HG02943 (cell line): ENCODE results near the gene SBF2.
"Not testable (repeated sequence)": the region's sequence is repeated elsewhere in the genome, so short reads cannot be mapped to it uniquely, and the experiment has no call there.

Experiments used
- ATAC-seq: cut with Tn5 transposase; IDR thresholded peaks from one replicate; pipeline ENCODE4 v1.9.1; 2021; ENCODE audit warnings: mild to moderate bottlenecking, low read depth, moderate library complexity; ENCODE audit not compliant: unreplicated experiment

SBF2 gene

DNA sequence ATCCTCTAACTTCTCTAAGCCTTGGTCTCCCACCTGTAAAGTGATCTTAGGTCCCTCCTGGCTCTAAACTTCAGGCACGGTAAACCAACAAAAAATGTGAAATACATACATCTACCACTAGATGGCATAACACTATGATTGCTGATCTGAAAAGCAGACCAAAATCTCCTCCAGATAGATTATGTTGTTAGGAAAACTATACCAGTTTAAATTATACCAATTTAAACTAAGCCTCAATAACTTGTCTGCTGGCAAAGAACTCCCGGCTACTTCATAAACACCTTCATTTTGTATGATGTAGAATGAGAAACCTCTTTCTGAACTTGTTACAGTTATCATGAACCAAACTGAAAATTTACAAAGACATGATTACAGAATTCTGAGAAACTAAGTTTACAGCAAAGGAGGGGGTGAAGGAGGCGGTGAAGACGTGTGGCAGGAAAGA, 85.9 kb downstream of the SBF2 start:
- no peak for ATAC-seq

GRCh38 chr11:10205928-10206327, 88.1 kb downstream of the SBF2 start:
- no peak for ATAC-seq

GRCh38 chr11:10204021-10204420, 90.0 kb downstream of the SBF2 start:
- ATAC-seq, result no peak

DNA sequence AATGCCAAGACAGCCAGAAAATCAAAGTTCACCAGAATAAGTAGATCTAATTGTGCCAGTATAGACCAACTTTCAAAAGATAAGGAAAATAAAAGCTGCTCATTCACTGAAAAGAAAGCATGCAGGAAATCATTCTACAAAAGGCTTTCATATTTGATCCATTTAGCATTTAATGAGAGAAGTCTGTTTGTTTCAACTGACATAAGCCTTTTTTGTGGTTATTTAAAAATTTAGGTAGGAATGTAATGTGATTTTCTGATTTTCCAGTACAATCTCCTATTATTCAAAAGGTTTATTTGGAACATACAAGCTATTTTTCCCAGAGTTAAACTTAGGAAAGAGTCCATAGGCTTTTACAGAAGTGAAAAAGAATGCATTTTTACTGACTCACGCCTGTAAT, 92.7 kb downstream of the SBF2 start:
- ATAC-seq, result no peak

DNA sequence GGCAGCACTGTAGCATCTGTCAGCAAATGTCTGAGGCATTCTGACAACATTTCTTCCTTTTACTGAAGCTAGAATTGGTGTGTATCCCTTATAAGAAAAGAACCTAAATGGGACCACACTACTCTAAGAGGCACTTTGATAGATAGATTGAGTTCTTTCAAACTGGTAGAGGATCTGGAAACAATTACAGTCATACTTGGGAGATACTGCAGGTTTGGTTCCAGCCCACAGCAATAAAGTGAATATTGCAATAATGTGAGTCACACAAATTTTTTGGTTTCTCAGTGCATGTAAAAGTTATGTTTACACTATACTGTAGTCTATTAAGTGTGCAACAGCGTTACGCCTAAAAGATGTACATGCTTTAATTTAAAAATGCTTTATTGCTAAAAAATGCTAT, 96.9 kb downstream of the SBF2 start:
- no peak for ATAC-seq

DNA sequence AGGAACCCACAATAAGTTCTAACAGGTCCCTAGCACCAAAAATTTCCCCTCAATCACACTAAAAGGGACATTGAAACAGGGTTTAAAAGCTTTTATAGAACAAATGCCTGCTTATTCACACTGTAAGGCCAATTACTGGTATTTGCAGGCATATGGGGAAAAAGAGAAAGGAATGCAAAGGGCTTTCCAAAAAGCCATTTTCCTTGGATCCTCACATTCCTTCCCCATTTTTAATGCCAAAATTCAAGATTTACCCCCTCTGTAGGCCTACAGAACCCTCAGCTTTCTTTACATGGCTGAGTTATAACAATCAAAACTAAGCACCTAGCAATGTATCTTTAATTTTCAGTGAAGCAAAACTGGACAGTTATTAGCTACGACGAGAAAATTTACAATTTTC, 102.0 kb downstream of the SBF2 start:
- ATAC-seq, result no peak

DNA sequence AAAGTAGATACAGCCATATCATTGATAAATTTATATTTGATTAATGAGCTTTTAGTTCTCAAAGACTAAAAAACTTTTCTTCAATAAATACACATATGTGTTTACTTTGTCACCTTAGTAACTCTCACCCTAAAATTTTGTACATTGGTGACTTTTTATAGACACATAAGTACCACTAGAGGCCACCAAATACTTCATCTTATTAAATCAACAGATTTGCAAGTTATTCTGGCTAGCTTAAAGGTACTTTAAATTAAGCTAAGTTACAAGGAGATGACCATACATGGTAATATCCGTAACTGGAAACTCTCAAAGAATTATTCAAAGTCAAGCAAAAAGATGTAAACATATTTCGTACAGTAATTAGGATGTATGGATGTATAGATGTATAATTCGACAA, 112.2 kb downstream of the SBF2 start:
- ATAC-seq, result no peak

GRCh38 chr11:10164621-10165020, 129.4 kb downstream of the SBF2 start:
- no peak for ATAC-seq

DNA sequence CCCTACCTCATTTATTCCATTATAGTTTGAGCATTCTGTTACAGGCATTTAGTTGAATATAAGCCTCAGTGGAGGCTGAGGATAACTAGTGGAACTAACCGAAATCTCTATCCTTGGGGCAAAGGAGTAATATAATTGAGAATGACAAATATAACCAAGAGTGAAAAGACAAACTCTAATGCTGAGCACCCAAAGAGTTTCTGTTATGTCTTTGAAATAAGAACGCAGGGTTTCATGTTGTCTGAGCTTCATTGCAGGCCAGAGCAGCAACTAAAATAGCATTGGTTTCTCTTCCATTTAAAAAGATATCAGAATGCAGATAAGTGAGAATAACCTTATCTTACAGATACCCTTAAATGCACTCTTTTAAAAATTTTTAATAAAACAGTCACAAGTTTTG, 131.8 kb downstream of the SBF2 start:
- ATAC-seq, result no peak

- no peak for ATAC-seq
These were observed 133.7 kb downstream of the SBF2 start for GRCh38 chr11:10160350-10160749.

- ATAC-seq, result no peak
These were observed 135.6 kb downstream of the SBF2 start for GRCh38 chr11:10158461-10158860.

DNA sequence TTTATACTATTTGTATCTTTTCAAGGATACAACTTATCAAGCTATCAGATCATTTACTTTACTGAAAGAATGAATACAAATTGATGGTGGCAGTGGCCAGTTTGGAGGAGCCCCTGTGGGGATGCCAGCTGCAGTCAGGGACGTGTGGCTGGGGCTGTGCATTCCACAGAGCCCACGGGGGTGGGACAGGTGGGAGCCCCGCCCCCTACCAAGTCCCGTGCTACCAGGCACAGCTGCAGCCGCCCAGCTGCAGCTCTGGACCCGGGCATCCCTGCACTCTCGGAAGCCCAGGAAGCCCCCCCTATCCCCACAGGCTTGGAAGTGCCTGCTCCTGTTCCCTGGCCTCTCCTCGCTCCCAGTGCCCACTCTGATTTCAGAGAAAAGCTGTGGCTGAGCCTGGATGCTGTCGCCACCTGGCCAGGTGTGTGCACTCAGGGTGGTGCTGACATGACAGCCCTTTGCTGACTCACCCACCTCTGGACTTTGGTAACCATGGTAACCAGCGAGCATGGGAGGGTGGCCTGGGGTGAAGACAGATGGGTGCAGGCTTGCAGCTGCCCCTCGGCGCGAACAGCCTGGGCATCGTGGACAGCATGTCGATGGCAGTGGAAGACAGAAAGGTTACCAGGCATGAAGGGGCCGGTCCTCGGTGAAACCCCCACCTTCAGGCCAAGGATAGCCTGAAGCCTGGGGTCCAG, 138.1 kb downstream of the SBF2 start:
- ATAC-seq, result no peak

DNA sequence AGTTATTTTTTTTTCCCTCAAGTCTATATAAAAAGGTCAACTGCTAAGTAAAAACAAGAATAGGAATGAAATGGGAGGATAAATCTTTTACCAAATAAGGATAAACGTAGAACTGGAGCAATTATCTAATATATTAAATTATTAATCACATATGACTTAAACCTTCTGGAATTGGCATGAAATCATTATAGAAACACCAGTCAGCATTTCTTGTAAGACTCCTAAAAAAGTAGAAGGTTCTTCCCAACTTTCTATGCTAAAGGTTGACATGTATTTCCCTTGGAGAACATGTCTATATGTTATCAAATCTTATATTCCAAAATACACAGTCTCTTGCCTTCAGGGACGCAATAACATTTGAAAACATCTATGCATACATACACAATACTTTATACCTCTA, 143.2 kb downstream of the SBF2 start:
- no peak for ATAC-seq

DNA sequence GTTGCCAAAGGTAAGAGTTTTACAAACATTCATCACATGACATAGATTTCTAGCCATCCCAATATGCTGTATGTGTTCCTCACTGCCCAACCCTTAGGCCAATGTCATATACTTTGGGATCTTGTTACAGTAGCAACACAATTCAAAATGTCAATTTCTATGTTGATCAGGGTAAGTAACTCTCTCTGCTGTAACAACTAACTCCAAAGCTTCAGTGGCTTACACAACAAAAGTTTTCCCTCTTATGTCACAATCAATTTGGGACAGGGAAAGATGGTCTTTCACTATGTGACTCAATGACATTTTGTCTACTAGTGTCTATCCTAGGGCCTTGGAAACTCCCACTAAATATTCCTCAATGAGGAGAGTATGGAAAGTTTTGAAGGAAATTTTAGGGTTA, 144.5 kb downstream of the SBF2 start:
- no peak for ATAC-seq

GRCh38 chr11:10147195-10147594, 146.8 kb downstream of the SBF2 start:
- ATAC-seq, result no peak

DNA sequence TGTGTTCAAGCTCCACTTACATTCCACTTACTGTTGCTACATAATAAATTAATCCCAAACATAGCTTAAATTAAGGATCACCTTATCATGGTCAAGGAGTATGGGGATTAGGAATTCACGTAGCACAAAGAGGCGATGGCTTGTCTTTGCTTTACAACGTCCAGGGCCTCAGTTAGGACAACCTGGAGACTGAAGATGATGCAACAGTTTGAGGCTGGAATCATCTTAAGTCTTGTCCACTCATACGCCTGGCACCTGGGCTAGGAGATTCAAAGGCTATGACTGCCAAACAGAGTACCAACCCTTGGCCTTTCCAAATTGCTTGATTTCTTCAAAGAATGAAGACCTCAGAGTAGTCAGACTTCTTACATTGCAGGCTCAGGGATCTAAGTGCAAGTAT, 149.1 kb downstream of the SBF2 start:
- ATAC-seq, result no peak

DNA sequence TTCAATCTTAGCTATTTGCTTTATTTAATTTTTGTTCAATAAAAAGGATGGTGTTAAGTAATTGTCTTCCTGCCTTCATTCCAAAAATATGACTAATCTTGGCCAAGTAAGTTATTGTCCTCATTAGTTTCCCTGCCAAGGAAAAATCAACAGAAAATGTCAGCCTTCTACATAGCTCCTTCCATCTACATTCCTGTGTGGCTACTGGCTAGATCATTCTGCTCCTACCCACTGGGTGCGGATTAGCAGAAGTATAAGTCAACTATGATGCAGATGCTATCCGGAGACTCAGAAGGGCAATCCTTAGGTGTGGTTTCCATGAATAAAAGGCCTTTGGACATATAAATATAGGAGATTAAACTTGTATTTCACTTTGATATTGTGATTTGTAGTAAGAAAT, 154.4 kb downstream of the SBF2 start:
- no peak for ATAC-seq

DNA sequence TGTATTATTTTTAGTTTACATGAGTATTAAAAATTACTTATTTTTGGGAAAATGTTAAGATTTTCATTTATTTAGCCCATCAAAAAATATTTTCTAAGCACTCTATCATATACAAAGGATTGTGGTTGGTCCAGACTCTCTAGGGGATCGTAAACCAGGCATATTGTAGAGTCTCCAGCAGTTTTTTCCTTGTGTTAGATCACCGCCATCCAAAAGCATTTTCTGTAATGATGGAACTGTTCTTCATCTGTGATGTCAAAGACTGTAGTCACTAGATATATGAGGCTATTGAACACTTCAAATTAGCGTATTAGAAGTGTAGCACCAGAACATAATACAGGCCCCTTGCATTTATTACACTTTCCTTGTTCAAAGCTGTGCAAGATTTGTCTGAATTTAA, 154.9 kb downstream of the SBF2 start:
- ATAC-seq, result no peak

DNA sequence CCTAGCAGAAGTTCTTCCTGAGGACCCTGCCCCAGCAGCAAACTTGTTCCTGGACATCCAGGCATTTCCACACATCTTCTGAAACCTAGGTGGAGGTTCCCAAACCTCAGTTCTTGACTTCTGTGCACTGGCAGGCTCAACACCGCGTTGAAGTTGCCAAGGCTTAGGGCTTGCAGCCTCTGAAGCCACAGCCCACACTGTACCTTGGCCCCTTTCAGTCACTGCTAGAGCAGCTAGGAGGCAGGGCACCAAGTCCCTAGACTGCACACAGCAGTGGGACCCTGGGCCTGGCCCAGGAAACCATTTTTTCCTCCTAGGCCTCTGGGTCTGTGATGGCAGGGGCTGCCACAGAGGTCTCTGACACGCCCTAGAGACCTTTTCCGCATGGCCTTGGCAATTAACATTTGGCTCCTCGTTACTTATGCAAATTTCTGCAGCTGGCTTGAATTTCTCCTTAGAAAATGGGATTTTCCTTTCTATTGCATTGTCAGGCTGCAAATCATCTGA, 159.0 kb downstream of the SBF2 start:
- no peak for ATAC-seq

DNA sequence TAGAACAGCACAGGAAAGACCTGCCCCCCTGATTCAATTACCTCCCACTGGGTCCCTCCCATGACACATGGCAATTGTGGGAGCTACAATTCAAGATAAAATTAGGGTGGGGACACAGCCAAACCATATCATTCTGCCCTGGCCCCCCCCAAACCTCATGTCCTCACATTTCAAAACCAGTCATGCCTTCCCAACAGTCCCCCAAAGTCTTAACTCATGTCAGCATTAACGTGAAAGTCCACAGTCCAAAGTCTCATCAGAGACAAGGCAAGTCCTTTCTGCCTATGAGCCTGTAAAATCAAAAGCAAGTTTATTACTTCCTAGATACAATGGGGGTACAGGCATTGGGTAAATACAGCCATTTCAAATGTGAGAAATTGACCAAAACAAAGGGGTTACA, 159.8 kb downstream of the SBF2 start:
- not testable (repeated sequence) for ATAC-seq

GRCh38 chr11:10133251-10133650, 160.8 kb downstream of the SBF2 start:
- not testable (repeated sequence) for ATAC-seq

GRCh38 chr11:10130875-10131274, 163.1 kb downstream of the SBF2 start:
- ATAC-seq, result no peak

DNA sequence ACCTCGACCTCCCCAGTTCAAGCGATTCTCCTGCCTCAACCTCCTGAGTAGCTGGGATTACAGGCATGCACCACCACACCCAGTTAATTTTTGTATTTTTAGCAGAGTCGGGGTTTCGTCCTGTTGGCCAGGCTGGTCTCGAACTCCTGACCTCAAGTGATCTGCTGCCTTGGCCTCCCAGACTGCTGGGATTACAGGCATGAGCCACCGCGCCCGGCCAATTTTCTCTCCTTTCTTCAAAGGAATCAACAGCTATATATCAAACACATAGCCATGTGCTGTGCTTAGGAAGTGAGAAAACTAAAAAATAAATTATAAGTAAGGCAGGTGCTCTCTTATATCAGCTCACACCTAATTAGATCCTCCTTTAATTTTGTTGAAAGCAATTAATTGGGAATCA, 164.8 kb downstream of the SBF2 start:
- not testable (repeated sequence) for ATAC-seq
